Chondrocyte (in vitro differentiated cells): ENCODE measurements around the gene TP63. TPM values are rescaled to one million over a fixed set of nuclear protein-coding genes. Genes with fewer than 3 reads are reported as not detected.

Experiments
- DNase-seq: peaks from one replicate; pipeline ENCODE4 v3.0.0; 2021; ENCODE audit warnings: mixed read lengths, low spot score
- H3K27ac Mint-ChIP-seq: one replicate; pipeline ENCODE4 v1.8.0; 2021; ENCODE audit warnings: mild to moderate bottlenecking, moderate library complexity, mixed read lengths; ENCODE audit not compliant: unreplicated experiment
- H3K27me3 Mint-ChIP-seq: 2 replicates; pipeline ENCODE4 v1.8.0; 2021; ENCODE audit warnings: low read depth, mixed read lengths
- H3K36me3 Mint-ChIP-seq: 2 replicates; pipeline ENCODE4 v1.8.0; 2021; ENCODE audit warnings: low read depth, mixed read lengths
- H3K4me1 Mint-ChIP-seq: 2 replicates; pipeline ENCODE4 v1.8.0; 2021; ENCODE audit warnings: low read depth, mild to moderate bottlenecking, mixed read lengths
- H3K4me3 Mint-ChIP-seq: one replicate; pipeline ENCODE4 v1.8.0; 2021; ENCODE audit warnings: mild to moderate bottlenecking, moderate library complexity, mixed read lengths; ENCODE audit not compliant: unreplicated experiment
- H3K9me3 Mint-ChIP-seq: 2 replicates; pipeline ENCODE4 v1.8.0; 2021; ENCODE audit warnings: low read depth, mixed read lengths
- CTCF ChIP-seq: fragments of 200-600 bp; sonication (generic); IDR thresholded peaks from 2 replicates; pipeline ENCODE4 v1.5.0; 2021; ENCODE audit warnings: antibody characterized with exemption, mild to moderate bottlenecking, moderate library complexity
- total RNA-seq: library from RNA; stranded (reverse); gene quantifications from 3 replicates; pipeline ENCODE4 v1.2.1, GENCODE V29; 2021

The TP63 gene
- total RNA-seq, 1 donor from 2014 or later = not detected

- no peak for DNase-seq
- no peaks in the 10 kb centered on the region for H3K9me3 Mint-ChIP-seq
- H3K4me3 Mint-ChIP-seq = no peak overlapping the region
- no peak overlapping the region for H3K27ac Mint-ChIP-seq
- TF ChIP-seq CTCF = no peak
- no peaks in the 10 kb centered on the region for H3K27me3 Mint-ChIP-seq
- no peaks in the 10 kb centered on the region for H3K36me3 Mint-ChIP-seq
- no peaks in the 10 kb centered on the region for H3K4me1 Mint-ChIP-seq
These were observed 297.0 kb downstream of the TP63 start for GRCh38 chr3:189927975-189928895.

- Mint-ChIP-seq H3K27ac (peak overlapping the region; percentile 49), H3K4me1 (peaks cover 23% of the 10 kb centered on the region), H3K9me3 (no peaks in the 10 kb centered on the region), H3K4me3 (no peak overlapping the region), H3K27me3 (no peaks in the 10 kb centered on the region), H3K36me3 (no peaks in the 10 kb centered on the region)
- no peak for TF ChIP-seq CTCF
- DNase-seq = no peak
These were observed 305.2 kb downstream of the TP63 start for GRCh38 chr3:189936201-189936945.

- TF ChIP-seq CTCF = no peak
- Mint-ChIP-seq H3K27ac (peak overlapping the region; percentile 64), H3K4me3 (no peak overlapping the region), H3K36me3 (no peaks in the 10 kb centered on the region), H3K27me3 (no peaks in the 10 kb centered on the region), H3K4me1 (peaks cover 29% of the 10 kb centered on the region), H3K9me3 (no peaks in the 10 kb centered on the region)
- DNase-seq = no peak
These were observed 306.3 kb downstream of the TP63 start for GRCh38 chr3:189937302-189938127.

- H3K4me1 Mint-ChIP-seq = peaks cover 29% of the 10 kb centered on the region
These were observed 309.9 kb downstream of the TP63 start for GRCh38 chr3:189941125-189941524.

More at GRCh38 chr3:189941125-189941524, 309.9 kb downstream of the TP63 start:
- no peak for TF ChIP-seq CTCF
- no peaks in the 10 kb centered on the region for H3K9me3 Mint-ChIP-seq
- no peaks in the 10 kb centered on the region for H3K36me3 Mint-ChIP-seq
- no peak overlapping the region for H3K4me3 Mint-ChIP-seq
- no peaks in the 10 kb centered on the region for H3K27me3 Mint-ChIP-seq
- no peak for DNase-seq
- H3K27ac Mint-ChIP-seq = no peak overlapping the region
